OCI-LY7 (cell line): ENCODE data around the gene MED27.

Experiments
- CTCF ChIP-seq: fragments of 200-600 bp; sonication (generic); conservative IDR thresholded peaks from 2 replicates; pipeline ENCODE4 v1.5.1; 2014; ENCODE audit warnings: mild to moderate bottlenecking, antibody characterized with exemption, low read length, moderate library complexity, mixed read lengths
- EZH2phosphoT487 ChIP-seq: fragments of 200-600 bp; sonication (generic); IDR thresholded peaks from 2 replicates; pipeline ENCODE4 v1.6.1; 2018; ENCODE audit warnings: low read depth, borderline replicate concordance, mild to moderate bottlenecking, mixed run types, antibody characterized with exemption, low read length, moderate library complexity, mixed read lengths

DNA sequence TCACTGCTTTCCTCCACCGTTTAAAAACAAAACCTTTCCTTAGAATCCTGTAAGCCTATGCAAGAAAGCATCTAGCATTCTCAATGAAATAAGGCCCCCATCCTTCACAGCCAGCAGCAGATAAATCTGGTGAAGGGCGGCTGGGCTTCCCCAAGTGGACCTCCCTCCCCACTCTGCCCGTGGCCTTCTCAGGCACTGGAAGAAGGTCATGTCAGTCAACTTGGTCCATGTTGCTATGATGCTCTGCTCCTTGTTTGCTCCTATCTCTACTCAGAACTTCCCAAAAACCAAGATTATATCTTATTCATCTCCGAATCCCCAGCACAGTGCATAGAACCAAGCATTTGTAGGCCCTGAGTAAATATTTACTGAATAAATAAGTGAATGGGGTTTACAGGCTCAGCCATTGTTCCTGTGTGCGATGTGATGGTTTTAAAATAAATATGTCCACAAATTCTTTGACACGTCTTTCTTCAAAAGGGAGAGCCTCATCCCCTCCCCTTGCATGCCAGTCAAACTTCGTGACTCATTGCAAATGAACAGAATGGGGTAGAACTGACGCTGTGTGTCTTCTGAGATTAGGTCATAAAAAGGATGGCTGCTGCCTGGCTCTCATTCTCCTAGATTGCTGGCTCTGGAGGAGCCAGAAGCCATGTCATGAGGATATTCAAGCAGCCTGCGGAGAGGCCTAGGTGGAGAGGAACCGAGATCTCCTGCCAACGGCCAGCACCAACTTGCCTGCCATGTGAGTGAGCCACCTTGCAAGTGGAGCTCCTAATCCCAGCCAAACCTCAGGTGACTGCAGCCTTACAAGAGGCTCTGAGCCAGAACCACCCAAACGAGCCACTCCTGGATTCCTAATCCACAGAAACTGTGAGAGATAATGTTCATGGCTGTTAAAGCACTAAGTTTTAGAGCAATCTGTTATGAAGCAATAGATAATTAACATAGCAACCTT is 70.5 kb downstream of the MED27 start:
- TF ChIP-seq CTCF, result no peak
- TF ChIP-seq EZH2phosphoT487, result no peak
